Glomerular visceral epithelial cell (primary cell): ENCODE data around the gene NUBPL.
A peak's percentile ranks its signal among the peaks of the same experiment; 100 is the strongest.
"Not testable (repeated sequence)": the region's sequence is repeated elsewhere in the genome, so short reads cannot be mapped to it uniquely, and the experiment has no call there.

ENCODE experiments used
- DNase-seq: peaks from one replicate; pipeline ENCODE4 v3.0.0-alpha.2; 2016; ENCODE audit errors: extremely low spot score

NUBPL gene

DNA sequence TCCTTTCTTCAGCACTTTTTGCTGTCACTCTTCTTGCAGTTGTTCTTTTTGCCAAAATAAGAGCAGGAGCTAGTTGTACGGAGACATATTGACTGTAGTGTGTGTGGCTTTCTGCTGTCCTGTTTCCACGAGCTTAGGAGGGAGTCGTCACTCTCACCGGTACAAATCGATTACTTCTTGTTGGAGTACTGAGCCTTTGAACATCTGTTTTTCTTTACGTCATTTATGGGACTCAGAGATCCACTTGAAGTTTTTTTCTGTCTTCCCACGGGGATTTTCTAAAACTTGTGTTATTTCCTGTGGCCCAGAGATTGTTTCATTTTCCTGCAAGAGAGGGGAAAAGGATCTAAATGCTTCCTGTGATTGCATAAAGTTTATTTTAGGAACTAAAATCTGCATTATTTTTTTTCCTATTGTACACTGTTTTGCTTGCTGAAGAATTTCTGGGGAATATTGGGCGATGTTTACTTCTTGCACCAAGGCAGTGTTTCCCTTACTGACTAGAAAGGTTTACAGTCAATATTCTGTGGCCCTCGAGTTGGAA, 316.1 kb downstream of the NUBPL start:
- DNase-seq: no peak

- no peak for DNase-seq
These were observed 318.6 kb downstream of the NUBPL start for GRCh38 chr14:31879661-31880348.

- peak; percentile 88 for DNase-seq
These were observed 319.7 kb downstream of the NUBPL start for GRCh38 chr14:31880935-31881334.

DNA sequence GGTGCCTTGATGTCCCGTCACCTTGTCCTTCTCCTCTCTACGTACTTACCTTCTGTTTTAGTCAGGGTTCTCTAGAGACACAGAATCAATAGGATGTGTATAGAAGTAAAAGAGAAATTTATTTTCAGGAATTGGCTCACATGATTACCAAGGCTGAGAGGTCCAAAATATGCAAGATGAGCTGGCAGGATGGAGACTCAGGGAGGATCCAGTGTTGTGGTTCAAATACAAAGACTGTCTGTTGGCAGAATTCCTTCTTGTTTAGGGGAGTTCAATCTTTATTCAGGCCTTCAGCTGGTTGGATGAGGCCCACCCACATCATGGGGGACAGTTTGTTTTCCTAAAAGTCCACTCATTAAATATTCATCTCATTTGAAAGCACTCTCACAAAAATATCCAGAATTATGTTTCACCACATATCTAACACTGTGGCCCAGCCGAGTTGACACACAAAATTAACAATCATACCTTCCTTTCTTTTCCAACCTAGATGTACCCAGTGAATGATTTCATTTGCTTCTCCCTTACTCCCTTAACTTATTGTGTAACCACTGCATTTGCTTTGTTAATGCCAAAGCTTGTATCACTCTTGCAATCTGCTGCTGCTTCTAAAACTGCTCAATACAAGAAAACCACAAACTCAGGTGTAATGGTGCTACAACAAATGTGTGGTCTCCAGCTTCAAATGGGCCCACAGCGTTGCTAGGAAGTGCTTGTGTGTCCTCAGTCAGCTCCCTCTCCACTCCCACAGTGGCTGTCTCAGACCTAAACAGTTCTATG, 320.5 kb downstream of the NUBPL start:
- DNase-seq: peak; percentile 12

- DNase-seq: no peak
These were observed 323.0 kb downstream of the NUBPL start for GRCh38 chr14:31884238-31884637.

DNA sequence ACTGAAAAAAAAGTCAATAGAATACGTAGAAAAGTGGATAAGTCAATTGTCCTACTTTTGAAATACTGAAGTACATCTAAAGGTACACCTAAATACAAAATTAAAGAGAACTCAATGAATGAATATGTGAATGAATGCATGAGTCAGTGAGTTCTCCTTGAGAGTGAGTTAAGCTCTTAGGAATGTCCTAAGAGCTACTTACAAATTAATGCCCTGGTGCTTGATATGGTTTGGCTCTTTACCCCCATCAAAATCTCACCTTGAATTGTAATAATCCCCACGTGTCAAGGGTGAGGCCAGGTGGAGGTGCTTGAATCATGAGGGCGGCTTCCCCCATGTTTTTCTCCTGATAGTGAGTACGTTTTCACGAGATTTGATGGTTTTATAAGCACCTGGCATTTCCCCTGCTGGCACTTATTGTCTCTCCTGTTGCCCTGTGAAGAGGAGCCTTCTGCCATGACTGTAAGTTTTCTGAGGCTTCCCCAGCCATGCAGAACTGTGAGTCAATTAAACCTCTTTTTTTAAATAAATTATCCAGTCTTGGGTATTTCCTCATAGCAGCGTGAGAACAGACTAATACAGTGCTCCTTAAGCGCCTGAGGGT, 323.7 kb downstream of the NUBPL start:
- peak; percentile 22 for DNase-seq

DNA sequence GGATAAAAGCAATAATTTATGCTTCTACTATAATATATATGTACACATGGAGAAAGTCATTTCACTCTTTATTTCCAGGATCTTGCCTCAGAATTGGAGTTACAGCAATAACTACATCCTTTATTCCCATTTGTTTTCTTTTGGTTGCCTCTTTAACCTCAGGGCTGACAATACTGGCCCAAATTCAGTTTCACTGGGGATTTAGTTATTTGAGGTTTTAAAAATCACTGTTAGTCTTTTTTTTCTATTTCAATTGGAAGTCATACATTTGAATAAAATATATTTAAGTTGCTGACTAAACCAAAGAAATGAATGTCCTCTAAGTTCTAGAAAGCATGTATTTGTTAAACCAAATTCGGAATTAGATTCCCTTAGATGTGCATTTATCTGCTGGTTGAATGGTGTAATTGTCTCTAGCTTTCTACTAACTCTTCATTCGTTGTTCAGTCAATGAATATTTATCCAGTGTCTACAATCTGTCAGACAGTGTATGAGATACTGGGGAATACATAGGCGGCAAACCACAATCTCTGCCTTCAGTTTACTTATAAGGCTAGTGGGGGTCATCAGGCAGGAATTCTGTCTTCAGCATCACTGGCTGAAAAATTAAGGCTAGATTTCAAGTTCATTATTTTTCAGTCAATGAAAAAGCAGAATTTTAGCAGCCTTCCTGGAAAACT, 325.1 kb downstream of the NUBPL start:
- DNase-seq: no peak

- no peak for DNase-seq
These were observed 326.9 kb downstream of the NUBPL start for GRCh38 chr14:31887929-31888580.

DNA sequence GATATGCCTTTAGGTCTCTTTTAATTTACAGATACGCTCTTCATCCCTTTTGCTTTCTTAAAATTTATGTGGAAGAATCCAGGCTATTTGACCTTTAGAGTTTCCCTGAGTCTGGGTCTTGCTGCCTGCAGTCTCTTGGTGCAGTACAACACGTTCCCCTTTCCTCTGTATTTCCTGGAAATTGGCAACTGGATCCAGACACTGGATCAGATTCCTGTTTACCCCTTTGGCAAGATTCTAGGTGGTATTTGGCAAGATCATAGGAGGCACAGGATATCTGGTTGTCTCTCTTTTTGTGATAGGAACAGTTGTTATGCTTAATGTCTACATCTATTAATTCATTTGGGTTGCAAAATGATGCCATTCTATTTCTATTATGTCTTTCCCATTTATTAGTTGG, 328.1 kb downstream of the NUBPL start:
- no peak for DNase-seq

DNA sequence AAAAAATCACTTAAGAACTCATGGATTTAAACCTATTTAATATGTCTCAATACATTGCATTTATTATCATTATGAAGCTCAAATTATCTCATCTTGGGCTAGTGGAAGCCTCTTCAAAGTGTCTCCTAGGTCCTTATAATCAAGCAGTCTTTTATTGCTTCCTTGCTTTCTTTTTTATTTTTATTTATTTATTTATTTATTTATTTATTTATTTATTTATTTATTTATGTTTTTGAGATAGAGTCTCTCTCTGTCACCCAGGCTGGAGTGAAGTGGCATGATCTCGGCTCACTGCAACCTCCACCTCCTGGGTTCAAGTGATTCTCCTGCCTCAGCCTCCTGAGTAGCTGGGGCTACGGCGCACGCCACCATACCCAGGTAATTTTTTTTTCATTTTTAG, 329.0 kb downstream of the NUBPL start:
- not testable (repeated sequence) for DNase-seq

DNA sequence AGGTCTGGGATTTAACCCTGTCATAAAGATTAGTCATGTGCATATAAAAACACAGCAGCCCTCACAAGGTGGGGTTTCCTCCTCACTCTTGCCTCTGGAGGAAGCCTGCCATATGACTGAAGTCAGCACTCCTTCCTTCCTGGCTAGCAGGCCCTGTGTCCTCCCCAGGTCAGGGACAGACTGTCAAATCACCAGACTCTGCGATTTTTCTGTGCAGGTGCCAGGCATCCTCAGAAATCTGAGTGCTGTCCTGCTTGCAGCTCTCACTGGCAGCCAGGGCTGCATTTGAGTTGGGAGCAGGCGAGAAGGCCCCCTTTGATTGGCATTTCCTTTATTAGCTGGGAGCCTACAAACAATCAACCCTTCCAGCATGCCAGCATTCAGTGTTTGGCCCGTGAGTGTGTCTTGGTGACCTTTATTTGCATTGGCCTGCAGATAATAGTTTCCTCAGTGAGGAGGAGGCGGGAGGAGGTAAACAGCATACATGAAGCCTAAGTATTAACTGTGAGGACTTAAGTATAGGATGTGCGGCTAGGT, 332.1 kb downstream of the NUBPL start:
- DNase-seq: peak; percentile 10

- DNase-seq: no peak
These were observed 333.1 kb downstream of the NUBPL start for GRCh38 chr14:31894351-31894750.

GRCh38 chr14:31895206-31895605, 334.0 kb downstream of the NUBPL start:
- DNase-seq: peak; percentile 27

DNA sequence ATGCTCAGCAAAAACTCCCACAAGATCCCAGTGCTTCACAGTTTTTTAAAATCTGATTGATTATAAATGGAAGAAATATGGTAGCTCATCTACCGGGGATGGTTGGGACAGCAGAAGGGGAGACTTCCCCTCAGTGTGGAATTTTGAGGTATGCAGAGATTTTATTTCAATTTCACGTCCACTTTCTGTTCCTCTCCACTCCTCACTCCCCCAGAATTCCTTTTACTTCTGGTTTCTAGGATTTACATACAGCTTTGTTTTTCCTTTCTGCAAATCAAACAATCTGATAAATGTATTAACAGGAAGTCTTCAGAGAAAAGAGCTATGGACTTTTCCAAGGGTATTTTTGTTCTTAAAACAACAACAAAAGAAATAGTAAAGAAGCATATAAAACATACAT, 334.4 kb downstream of the NUBPL start:
- no peak for DNase-seq

DNA sequence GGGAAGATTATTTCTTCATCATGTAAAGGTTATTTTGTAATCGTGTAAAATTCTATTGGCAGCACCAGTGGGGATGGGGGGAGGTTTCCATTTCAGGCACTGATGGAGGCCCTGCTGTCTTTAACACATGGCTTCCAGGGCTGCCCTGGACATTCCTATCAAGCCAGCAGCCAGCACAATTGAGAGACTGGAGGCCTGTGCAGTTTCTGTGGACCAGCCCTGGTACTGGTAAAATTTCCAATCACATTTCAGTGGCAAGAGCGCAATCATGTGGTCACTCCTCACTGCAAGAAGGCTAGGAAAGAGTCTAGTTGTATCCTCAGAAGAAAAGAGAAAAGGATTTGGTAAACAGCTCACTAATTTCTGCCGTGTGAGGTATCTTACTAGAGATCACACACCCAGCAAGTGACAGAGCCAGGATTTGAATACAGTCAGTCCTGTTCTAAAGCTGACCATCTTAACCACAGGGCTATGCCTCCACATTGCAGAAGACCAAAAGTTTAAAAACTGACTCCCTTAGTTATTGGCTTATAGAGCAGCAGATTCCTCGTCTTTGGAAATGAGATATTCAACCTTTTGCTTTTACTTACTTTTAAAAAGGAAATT, 336.5 kb downstream of the NUBPL start:
- DNase-seq: no peak

GRCh38 chr14:31898838-31899528, 337.8 kb downstream of the NUBPL start:
- no peak for DNase-seq

DNA sequence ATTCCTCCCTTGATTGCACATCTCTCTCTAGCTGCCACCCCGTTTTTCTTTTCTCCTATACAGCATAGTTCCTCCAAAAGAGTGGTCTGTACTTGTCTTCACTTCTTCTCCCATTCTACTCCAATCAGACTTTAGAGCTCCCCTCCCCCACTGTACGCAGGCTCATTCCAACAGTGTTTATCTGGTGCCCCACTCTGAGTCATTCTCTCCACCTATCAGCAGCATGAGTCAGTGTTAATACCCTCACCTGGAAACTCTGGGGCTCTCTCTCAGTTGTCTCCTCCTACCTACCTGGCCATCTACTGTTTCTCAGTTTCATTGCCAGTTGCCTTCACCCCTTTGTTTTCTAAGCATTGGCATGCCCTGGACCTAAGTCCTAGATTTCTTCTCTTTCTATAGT, 340.8 kb downstream of the NUBPL start:
- no peak for DNase-seq

- DNase-seq: no peak
These were observed 341.9 kb downstream of the NUBPL start for GRCh38 chr14:31902945-31903646.

DNA sequence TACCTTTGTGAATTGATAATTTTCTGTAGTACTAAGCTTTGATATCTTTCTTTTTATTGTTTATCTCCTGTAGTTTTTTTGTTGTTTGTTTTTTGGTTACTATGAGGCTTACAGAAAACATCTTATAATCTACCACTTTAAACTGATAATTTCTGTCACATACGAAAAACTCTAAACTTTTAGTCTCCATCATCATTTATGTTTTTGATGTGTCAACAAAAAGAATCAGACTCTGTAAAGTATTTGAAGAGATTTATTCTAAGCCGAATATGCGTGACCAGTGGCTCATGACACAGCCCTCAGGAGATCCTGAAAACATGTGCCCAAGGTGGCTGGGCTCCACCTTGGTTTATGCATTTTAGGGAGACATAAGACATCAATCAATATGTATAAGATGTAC, 348.8 kb downstream of the NUBPL start:
- no peak for DNase-seq
